ENCODE measurements around the gene ARRDC5. TPM values are rescaled to one million over a fixed set of nuclear protein-coding genes. Genes with fewer than 3 reads are reported as not detected.
A peak's percentile ranks its signal among the peaks of the same experiment; 100 is the strongest.

ARRDC5 gene
- total and polyA plus RNA-seq, 2 of the 13 experiments (the other 11 are each of a cell fraction or from before 2014, with no cell fraction given), result not detected

GRCh38 chr19:4866595-4867424, 35.9 kb downstream of the ARRDC5 start (continued):
- no peak for TF ChIP-seq ZNF639 (CRISPR knock-in tag; conservative IDR thresholded peaks at IDR 0.05)
- no peak for TF ChIP-seq MIER2 (CRISPR knock-in tag; IDR thresholded peaks at IDR 0.05)
- TF ChIP-seq ZNF792 (CRISPR knock-in tag; IDR thresholded peaks at IDR 0.05), result no peak
- TF ChIP-seq ZNF251 (CRISPR knock-in tag; IDR thresholded peaks at IDR 0.05), result no peak
- TF ChIP-seq ZNF878 (CRISPR knock-in tag; IDR thresholded peaks at IDR 0.05), result no peak
- no peak for TF ChIP-seq NFRKB (IDR thresholded peaks at IDR 0.05)
- TF ChIP-seq LBX2 (CRISPR knock-in tag; IDR thresholded peaks at IDR 0.05; ENCODE audit: borderline replicate concordance), result no peak
- no peak for TF ChIP-seq DR1 (CRISPR knock-in tag; IDR thresholded peaks at IDR 0.05)
- TF ChIP-seq ZNF441 (CRISPR knock-in tag; IDR thresholded peaks at IDR 0.05; ENCODE audit: borderline replicate concordance), result no peak
- TF ChIP-seq NFIB (CRISPR knock-in tag; IDR thresholded peaks at IDR 0.05; ENCODE audit: borderline replicate concordance), result no peak
- no peak for TF ChIP-seq RBM22 (optimal IDR thresholded peaks at IDR 0.05; ENCODE audit: low read length)
- TF ChIP-seq ZNF407 (CRISPR knock-in tag; IDR thresholded peaks at IDR 0.05; ENCODE audit: not compliant biosample characterization), result no peak
- no peak for TF ChIP-seq ZNF749 (CRISPR knock-in tag; IDR thresholded peaks at IDR 0.05; ENCODE audit: borderline replicate concordance)
- TF ChIP-seq SAP130 (CRISPR knock-in tag; IDR thresholded peaks at IDR 0.05; ENCODE audit: low read depth), result peak; percentile 68
- TF ChIP-seq ZNF709 (CRISPR knock-in tag; IDR thresholded peaks at IDR 0.05), result no peak; the same call in 1 of the 2 replicates
- TF ChIP-seq ZFP36 (IDR thresholded peaks at IDR 0.05; ENCODE audit: borderline replicate concordance, low read depth, low read length, partially characterized antibody), result no peak
- no peak for TF ChIP-seq MBD4 (IDR thresholded peaks at IDR 0.05; ENCODE audit: borderline replicate concordance, low read length)
- no peak for TF ChIP-seq ZNF589 (CRISPR knock-in tag; conservative IDR thresholded peaks at IDR 0.05)
- no peak for TF ChIP-seq GATA4 (IDR thresholded peaks at IDR 0.05; ENCODE audit: borderline replicate concordance, low read depth)
- TF ChIP-seq TP53 (CRISPR knock-in tag; conservative IDR thresholded peaks at IDR 0.05), result no peak
- TF ChIP-seq BHLHE40 (IDR thresholded peaks at IDR 0.05; ENCODE audit: low read length), result no peak
- TF ChIP-seq FOXA3 (CRISPR knock-in tag; IDR thresholded peaks at IDR 0.05), result peak; percentile 61
